Uterus (tissue), 2 donors: ENCODE results near the gene CCDC170.

ENCODE experiments used
- CTCF ChIP-seq, 4 experiments: fragments of 200-600 bp in 2 of 4; fragments of 450-650 bp in 2 of 4; sonication (generic) in 2 of 4; IDR thresholded peaks; one replicate each; pipeline ENCODE4 v1.5.1; 2016 to 2019; ENCODE audit warnings: antibody characterized with exemption in 4 of 4, mild to moderate bottlenecking in 2 of 4, moderate library complexity in 1 of 4
- POLR2A ChIP-seq, 2 donors: fragments of 450-650 bp; IDR thresholded peaks; one replicate each; pipeline ENCODE4 v1.6.1; 2016; ENCODE audit warnings: antibody characterized with exemption in 2 of 2, mild to moderate bottlenecking in 1 of 2, moderate library complexity in 1 of 2

DNA sequence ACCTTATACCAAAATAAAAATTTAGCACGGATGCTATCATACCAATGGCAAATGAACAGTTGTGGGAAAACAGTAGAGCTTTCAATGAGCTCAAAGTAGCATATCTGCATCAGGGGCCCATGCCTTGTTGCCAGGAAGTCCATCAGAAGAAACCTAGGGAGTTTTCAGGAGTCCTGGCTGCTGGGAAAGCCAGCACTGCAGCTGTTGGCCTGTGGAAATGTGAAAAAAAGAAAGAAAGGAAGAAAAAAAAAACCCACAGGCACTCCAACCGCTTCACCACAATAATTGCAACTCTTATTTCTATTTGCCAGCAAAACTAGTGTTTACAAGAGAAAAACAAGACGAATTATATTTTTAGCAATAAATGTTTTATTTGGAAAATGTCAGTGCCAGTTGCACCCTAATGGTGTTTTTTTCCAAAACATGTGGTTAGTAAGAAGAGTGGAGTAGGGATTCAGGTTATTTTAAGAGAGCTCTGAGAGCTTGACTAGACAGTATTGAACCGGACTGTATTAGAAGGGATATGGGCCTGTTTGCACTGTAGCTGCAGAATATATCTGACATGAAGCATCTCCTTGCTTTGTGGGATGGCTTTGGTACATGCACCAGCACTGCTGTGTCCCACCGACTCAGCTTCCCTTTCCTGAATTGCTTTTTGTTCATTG lies 137.3 kb downstream of the CCDC170 start:
- TF ChIP-seq CTCF (IDR thresholded peaks at IDR 0.05) (no peak), POLR2A (IDR thresholded peaks at IDR 0.05) (no peak)
